Measurements from ENCODE around the gene EFHC1. TPM values are rescaled to one million over a fixed set of nuclear protein-coding genes. Genes with fewer than 3 reads are reported as not detected.

EFHC1 gene
- total and polyA plus RNA-seq, 7 donors = 1.8 to 38.5 (median 15.9) TPM

DNA sequence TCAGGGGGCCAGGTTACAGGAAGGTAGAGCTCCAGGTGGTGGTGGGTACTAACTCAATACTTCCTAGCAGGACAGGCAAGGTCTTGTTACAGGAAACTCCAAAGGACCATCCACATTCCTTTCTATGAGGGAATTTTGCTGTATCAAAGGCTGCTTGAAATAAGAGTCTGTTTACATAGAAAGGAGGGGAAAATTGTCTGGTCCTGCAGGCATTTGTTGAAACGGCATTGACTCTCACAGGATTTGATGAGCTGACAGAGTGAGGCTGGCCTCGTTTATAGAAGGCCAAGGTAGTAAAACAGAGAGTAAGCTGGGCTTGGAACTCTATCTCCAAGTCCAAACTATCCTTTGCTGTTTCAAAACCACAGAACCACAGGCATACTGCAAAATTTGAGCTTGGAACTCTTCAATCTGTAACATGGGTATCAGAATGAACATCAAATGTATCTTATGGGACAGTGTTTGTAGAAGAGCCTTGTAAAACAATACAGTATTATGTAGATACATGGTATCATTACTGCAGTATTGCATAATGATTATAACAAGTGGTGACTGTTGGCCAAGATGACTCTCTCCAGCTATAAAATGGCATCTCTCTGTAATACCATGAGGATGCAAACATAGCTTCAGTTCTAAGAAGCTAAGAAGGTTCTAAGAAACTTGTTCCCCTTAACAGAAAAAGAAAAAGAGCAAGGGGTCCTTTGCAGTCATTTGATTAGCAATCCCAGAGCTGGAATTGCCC, 95.2 kb downstream of the EFHC1 start:
- Histone ChIP-seq H3K27me3 (no peaks in the 10 kb centered on the region), H3K36me3 (no peaks in the 10 kb centered on the region), H3K9me3 (no peaks in the 10 kb centered on the region), H3K4me1 (peaks cover 0 to 82% (median 73%) of the 10 kb centered on the region in 4 donors), H3K4me3 (no peak overlapping the region), H3K27ac (peak overlapping the region; percentile 51 to 93 (median 88))
- no peak for TF ChIP-seq EP300 (IDR thresholded peaks at IDR 0.05)
- TF ChIP-seq, protein P1, sequence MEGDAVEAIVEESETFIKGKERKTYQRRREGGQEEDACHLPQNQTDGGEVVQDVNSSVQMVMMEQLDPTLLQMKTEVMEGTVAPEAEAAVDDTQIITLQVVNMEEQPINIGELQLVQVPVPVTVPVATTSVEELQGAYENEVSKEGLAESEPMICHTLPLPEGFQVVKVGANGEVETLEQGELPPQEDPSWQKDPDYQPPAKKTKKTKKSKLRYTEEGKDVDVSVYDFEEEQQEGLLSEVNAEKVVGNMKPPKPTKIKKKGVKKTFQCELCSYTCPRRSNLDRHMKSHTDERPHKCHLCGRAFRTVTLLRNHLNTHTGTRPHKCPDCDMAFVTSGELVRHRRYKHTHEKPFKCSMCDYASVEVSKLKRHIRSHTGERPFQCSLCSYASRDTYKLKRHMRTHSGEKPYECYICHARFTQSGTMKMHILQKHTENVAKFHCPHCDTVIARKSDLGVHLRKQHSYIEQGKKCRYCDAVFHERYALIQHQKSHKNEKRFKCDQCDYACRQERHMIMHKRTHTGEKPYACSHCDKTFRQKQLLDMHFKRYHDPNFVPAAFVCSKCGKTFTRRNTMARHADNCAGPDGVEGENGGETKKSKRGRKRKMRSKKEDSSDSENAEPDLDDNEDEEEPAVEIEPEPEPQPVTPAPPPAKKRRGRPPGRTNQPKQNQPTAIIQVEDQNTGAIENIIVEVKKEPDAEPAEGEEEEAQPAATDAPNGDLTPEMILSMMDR (IDR thresholded peaks at IDR 0.05) = no peak
- no peak for TF ChIP-seq POLR2A (IDR thresholded peaks at IDR 0.05)
- no peak for TF ChIP-seq POLR2AphosphoS5 (IDR thresholded peaks at IDR 0.05)
- no peak for DNase-seq
- 58 to 71% methylated on average over 2 of the region's 2 CpGs for WGBS, 2 donors
- intact Hi-C loops (cut with DNase I) = loop anchor here (5.0 kb wide), 1 partner anchor 93 kb away; the partner anchor contains the start of gene EFHC1

DNA sequence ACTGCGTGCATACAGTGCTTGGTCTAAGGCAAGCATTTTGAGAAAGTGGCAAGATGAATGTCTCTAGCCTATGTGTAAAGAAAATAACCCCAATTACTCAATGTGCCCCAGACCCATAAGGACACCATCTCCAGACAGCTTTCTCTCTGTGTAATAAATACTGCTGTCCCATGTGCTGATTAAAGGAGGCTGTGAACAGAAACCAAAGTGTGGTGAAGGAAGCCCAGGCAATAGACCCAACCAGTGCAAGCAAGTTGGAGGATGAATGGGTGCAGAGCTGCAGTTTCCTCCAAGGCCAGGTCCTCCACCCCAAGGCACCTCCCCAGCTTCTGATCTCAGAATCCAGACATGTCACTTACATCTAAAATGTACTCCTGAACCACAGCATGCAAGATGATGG, 96.1 kb downstream of the EFHC1 start:
- DNase-seq = no peak
- peaks cover 0 to 81% (median 74%) of the 10 kb centered on the region in 4 donors for H3K4me1 ChIP-seq
- H3K27ac ChIP-seq = peak overlapping the region in 2 of 4 donors; percentile 90 to 93
- TF ChIP-seq, protein P1 (IDR thresholded peaks at IDR 0.05) = no peak
- no peak for TF ChIP-seq EP300 (IDR thresholded peaks at IDR 0.05)
- no peak for TF ChIP-seq POLR2AphosphoS5 (IDR thresholded peaks at IDR 0.05)
- no peak for TF ChIP-seq POLR2A (IDR thresholded peaks at IDR 0.05)
- no peaks in the 10 kb centered on the region for H3K27me3 ChIP-seq
- no peaks in the 10 kb centered on the region for H3K9me3 ChIP-seq
- no peaks in the 10 kb centered on the region for H3K36me3 ChIP-seq
- intact Hi-C loops (cut with DNase I) = loop anchor here (2.0 to 5.0 kb wide), 2 partner anchors 61 to 94 kb away; partner anchors contain the start of genes EFHC1 and TRAM2
- WGBS, 2 donors = 94 to 100% methylated on average over 1 of the region's 1 CpG
- no peak overlapping the region for H3K4me3 ChIP-seq

DNA sequence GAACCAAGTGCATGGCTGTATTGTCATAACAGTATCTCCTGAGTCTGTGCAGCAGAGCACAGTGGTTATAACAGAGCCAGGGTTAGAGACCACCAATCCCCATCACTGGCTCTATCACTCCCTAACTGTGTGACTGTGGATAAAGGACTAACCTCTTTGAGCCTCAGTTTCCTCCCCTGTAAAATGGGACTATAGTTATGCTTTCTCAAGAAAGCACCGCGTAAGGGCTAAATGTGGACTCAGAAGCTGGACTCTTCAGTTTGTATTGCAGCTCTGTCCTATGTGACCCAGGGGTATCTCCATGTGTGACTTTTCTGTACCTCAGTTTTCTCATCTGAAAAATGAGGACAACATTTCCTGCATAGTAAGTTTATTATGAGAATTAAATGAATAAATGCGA, 96.8 kb downstream of the EFHC1 start:
- DNase-seq = no peak
- 94 to 96% methylated on average over 3 of the region's 3 CpGs for WGBS, 2 donors
- H3K27ac ChIP-seq = peak overlapping the region in 3 of 4 donors; percentile 90 to 93 (median 91)
- no peaks in the 10 kb centered on the region for H3K27me3 ChIP-seq
- no peak overlapping the region for H3K4me3 ChIP-seq
- TF ChIP-seq POLR2A (IDR thresholded peaks at IDR 0.05) (no peak), EP300 (IDR thresholded peaks at IDR 0.05) (no peak), POLR2AphosphoS5 (IDR thresholded peaks at IDR 0.05) (no peak)
- TF ChIP-seq, protein P1 (IDR thresholded peaks at IDR 0.05) = no peak
- no peaks in the 10 kb centered on the region for H3K36me3 ChIP-seq
- no peaks in the 10 kb centered on the region for H3K9me3 ChIP-seq
- intact Hi-C loops (cut with DNase I) = loop anchor here (2.0 to 5.0 kb wide), 2 partner anchors 60 to 95 kb away; partner anchors contain the start of genes EFHC1 and TRAM2
- peaks cover 0 to 81% (median 73%) of the 10 kb centered on the region in 4 donors for H3K4me1 ChIP-seq

DNA sequence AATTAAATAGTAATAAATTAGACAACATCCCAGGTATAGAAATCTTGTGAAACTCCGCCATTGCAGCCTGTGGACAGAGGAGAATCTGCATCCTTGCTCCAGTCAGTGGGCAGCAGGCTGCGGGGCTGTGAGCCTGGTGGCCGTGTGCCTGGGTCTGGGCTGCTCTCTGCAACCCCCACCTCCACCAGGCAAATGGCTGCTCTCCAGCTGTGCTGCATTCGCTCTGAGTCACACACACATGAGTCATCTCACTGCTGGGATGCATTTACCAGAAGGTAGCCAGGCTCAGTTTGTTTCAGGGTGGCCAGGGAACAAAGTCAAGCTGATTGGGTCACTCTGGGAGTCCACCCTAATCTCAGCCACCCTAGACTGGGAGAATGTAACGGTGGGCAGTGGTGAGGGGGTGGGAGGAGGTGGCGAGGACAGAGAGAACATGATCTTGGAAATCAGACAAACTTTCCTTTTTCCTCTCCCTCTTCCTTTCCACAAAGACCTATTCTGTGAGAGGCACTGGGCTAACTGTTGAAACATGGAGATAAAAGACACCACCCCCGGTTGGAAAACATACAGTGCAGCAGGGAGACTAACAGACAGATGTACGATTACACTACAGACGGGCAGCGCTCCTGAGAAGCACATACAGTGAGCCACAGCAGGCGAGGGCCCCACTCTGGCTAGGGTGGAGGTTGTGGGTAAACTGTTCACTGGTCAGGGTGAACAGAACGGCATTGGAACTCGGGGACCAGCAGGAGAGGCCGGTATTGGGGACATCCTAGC, 97.5 kb downstream of the EFHC1 start:
- Histone ChIP-seq H3K36me3 (no peaks in the 10 kb centered on the region), H3K9me3 (no peaks in the 10 kb centered on the region), H3K4me3 (peak overlapping the region in 1 of 4 donors; percentile 15), H3K27ac (peak overlapping the region; percentile 85 to 93 (median 90)), H3K4me1 (peaks cover 0 to 81% (median 72%) of the 10 kb centered on the region in 4 donors), H3K27me3 (no peaks in the 10 kb centered on the region)
- intact Hi-C loops (cut with DNase I) = loop anchor here (2.0 to 5.0 kb wide), 2 partner anchors 59 to 95 kb away; partner anchors contain the start of genes EFHC1 and TRAM2
- TF ChIP-seq, protein P1 (IDR thresholded peaks at IDR 0.05) = peak in 1 of 4 experiments; percentile 9
- TF ChIP-seq EP300 (IDR thresholded peaks at IDR 0.05) = peak in 1 of 4 donors; percentile 65
- TF ChIP-seq POLR2AphosphoS5 (IDR thresholded peaks at IDR 0.05) = peak; percentile 82 to 96 (median 88)
- peak in 1 of 2 donors; percentile 32 for TF ChIP-seq POLR2A (IDR thresholded peaks at IDR 0.05)
- WGBS, 2 donors = 75 to 79% methylated on average over 14 of the region's 14 CpGs
- peak; percentile 96 for DNase-seq
